GM12801 (cell line): ENCODE measurements around the gene PASK.

Experiments used
- CTCF ChIP-seq: IDR thresholded peaks from one replicate; pipeline ENCODE4 v1.5.1; 2011; ENCODE audit warnings: control low read depth; ENCODE audit not compliant: insufficient read length; ENCODE audit errors: extremely low read depth

PASK gene

GRCh38 chr2:241148891-241149674, at the start of gene PASK:
TSS of gene PASK (minus strand) at chr2:241149472. CDS start at chr2:241143032, 6,440 bp downstream.
- no peak for TF ChIP-seq CTCF

- no peak for TF ChIP-seq CTCF
Measured at GRCh38 chr2:241198381-241199279, 49.4 kb upstream of the PASK start.

- no peak for TF ChIP-seq CTCF
Measured at GRCh38 chr2:241197947-241198346, 48.7 kb upstream of the PASK start.

- TF ChIP-seq CTCF = no peak
Measured at GRCh38 chr2:241195506-241196130, 46.3 kb upstream of the PASK start.

- no peak for TF ChIP-seq CTCF
Measured at GRCh38 chr2:241194811-241195210, 45.5 kb upstream of the PASK start.

GRCh38 chr2:241193271-241193670, 44.0 kb upstream of the PASK start:
- no peak for TF ChIP-seq CTCF

GRCh38 chr2:241191081-241191480, 41.8 kb upstream of the PASK start:
- no peak for TF ChIP-seq CTCF
